VCaP (cell line): Measurements from ENCODE around the gene ZNF460.

Experiments
- H3K27ac ChIP-seq: fragments of 450-650 bp; 2 replicates; pipeline ENCODE4 v1.5.1; 2017
- CTCF ChIP-seq: fragments of 450-650 bp; conservative IDR thresholded peaks from 2 replicates; pipeline ENCODE4 v1.5.1; 2017; ENCODE audit warnings: mild to moderate bottlenecking, moderate library complexity

ZNF460 gene

DNA sequence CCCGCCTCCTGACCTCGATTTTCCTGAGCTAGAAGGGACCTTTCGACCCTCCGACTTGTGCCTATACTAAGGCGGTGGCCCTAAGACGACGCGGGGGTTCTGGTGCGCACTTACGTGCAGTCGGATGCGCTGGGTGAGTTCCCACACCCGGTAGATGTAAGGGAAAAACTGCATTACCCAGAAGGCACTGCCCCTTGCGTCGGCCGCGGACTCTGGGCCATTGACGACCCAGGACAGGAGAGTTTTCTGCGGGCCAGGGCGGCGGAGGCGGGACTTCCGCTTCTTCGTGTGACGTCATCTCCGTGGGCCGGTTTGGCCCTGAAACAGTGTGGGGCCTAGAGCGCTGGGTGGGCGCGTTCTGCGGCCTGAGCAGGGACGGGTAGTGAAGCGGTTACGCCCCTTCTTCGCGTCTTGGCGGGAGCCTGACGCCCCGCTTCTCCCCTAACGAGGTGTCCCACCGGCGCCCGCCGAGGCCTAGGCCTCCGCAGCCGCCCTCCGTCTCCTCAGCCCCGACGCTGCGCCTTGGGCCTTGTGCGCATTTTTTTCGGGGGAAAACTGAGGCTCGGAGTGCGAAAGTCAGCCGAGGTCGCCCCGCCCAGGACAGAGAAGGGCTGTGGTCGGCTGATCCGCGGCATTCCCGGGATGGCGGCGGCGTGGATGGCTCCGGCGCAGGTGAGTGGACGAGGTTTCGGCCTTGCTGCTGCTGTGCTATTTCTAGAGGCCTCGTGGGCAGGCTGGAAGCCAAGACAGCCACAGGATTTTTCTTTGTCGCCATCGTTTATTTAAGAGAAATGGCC, at the start of gene ZNF460:
ZNF460 (plus strand) TSS at position 321 of the 797 bp plus-strand sequence; CDS start at position 643, 322 bp downstream.
- H3K27ac ChIP-seq, result peak within 1 kb of the TSS; percentile 99
- no peak for TF ChIP-seq CTCF

DNA sequence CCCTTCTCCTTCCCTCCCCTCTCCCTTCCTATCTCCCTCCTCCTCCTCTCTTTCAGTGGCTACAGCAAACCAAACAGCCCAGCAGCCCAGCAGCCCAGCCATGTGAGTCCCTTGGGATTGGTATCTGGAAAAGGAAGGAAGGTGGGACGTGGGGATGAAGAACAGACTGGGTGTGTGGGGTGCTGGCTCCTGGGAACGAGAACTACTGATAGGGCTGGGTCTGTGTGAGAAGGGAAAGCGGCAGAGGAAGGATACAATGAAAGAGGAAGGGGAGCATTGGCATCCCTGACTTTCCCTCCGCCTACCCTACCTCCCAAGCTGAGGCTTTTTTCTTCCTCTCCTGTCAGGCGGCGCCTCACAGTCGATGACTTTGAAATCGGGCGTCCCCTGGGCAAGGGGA, 48.6 kb upstream of the ZNF460 start:
- TF ChIP-seq CTCF, result no peak
- H3K27ac ChIP-seq, result no peak overlapping the region

DNA sequence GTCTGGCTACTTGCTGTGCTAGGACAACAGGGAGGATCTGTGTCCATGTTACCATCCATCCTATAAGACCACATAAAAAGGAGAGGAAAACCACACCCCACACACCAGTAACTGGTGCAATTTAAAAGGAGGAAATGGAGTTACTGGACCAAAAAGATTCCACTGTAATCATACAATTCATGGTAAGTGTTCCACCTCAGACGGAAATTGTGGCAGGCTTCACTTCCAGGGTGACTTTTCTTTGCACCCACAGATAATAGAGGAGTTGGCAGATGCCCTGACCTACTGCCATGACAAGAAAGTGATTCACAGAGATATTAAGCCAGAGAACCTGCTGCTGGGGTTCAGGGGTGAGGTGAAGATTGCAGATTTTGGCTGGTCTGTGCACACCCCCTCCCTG, 47.1 kb upstream of the ZNF460 start:
- H3K27ac ChIP-seq, result no peak overlapping the region
- TF ChIP-seq CTCF, result no peak

DNA sequence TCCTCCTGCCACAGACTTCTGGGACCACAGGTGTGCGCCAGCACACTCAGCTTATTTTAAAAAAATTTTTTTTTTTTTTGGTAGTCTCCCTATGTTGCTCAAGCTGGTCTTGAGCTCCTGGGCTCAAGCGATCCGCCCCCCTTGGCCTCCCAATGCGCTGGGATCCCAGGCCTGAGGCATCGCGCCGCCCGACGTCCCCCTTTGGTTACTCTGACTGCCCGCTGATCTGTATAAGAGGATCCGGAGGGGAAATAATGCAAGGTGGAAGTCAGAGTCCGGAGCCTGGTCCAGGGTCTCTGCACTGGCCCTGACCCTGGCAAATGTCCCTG, 40.3 kb upstream of the ZNF460 start:
- H3K27ac ChIP-seq, result peak overlapping the region; percentile 91

GRCh38 chr19:57240311-57241090, 39.8 kb upstream of the ZNF460 start, which contains the start of gene ZNF805:
Gene ZNF805 (plus strand): TSS chr19:57240632. CDS start chr19:57240892, 260 bp downstream.
- peak within 1 kb of the TSS; percentile 91 for H3K27ac ChIP-seq
- TF ChIP-seq CTCF, result no peak

More for the DNA sequence above, 40.3 kb upstream of the ZNF460 start:
- TF ChIP-seq CTCF, result no peak

DNA sequence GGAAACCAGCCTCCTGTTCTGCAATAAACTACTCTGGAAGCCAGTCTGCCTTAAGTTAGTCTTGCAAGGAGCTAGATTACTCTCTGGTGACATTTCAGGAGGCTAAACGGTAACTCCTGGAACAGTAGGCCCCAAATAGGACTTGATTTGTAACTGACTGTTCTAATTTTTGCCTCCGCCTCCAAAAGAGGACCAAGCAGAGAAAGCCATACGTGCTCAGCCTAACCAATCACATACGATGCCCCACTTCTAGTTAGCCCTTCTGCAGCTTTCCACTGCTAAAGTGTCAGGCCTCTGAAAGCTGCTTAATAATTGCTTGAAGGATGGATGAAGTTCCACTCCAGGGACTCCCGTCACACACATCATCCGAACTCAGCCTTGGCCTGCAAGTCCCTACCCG, 39.1 kb upstream of the ZNF460 start:
- TF ChIP-seq CTCF, result no peak
- H3K27ac ChIP-seq, result peak overlapping the region; percentile 91

DNA sequence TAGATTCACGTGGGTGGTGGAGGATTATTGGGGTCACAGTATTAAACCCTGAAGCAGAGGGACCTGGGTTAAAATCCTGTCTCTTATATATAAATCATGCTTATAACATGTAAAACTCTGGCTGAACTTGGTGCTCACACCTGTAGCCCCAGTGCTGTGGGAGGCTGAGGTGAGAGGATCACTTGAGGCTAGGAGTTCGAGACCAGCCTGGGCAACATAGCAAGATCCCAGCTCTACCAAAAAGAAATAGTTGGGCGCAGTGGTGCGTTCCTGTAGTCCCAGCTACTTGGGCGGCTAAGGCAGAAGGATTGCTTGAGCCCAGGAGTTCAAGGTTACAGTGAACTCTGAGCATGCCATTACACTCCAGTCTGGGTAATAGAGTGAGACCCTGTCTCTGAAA, 37.5 kb upstream of the ZNF460 start:
- no peak overlapping the region for H3K27ac ChIP-seq
- TF ChIP-seq CTCF, result no peak
